GM19035 (cell line): ENCODE measurements around the gene OR6B1.

Experiments
- ATAC-seq: cut with Tn5 transposase; IDR thresholded peaks from one replicate; pipeline ENCODE4 v1.9.1; 2021; ENCODE audit not compliant: unreplicated experiment

The OR6B1 gene

GRCh38 chr7:144000020-144000419, at the start of gene OR6B1:
Gene OR6B1 (plus strand): TSS chr7:144000320. CDS start chr7:144003997, 3,677 bp downstream.
- ATAC-seq, result no peak

- ATAC-seq, result no peak
These were observed 46.7 kb upstream of the OR6B1 start for GRCh38 chr7:143953421-143953820.

DNA sequence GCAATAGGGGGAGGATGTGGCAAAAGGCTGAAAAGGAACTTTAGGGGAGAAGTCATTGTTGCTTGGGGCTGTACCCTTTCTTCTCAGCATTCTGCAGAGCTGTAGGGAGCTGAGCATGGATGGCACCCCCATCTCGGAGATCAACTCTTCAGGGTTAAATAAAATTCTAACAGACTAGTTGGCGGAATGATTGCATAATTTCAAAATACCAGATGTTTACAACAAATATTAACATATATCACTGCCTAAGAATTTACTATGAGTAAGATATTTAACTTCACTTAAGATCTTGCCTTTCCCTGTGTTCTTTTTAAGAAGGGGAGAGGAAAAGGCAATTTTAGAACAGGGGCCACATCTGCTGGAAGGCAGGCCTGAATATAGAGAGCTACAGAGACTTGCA, 46.0 kb upstream of the OR6B1 start:
- ATAC-seq, result no peak

GRCh38 chr7:143954544-143954943, 45.6 kb upstream of the OR6B1 start, which contains the start of gene OR2F1:
Gene OR2F1 (plus strand): TSS chr7:143954844. CDS start chr7:143959971, 5,127 bp downstream.
- ATAC-seq, result no peak

DNA sequence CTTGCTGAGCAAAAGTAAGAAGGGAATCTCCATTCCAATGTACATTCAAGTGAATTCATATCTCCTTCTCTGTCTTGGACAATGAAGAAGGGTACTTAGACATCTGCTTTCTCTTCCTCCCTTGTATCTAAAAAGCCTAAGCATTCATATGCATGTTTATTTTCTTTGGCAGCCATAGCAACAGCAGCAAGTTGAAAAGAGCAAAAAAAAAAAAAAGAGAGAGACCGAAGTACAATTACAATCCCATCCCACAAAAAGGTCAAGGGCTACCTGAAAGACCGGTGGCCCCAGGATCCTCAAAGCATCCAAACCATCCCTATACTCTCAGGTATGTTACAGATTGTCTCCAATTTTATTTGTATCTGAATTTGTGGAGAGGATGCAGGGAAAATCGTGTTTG, 41.3 kb upstream of the OR6B1 start:
- ATAC-seq, result no peak

DNA sequence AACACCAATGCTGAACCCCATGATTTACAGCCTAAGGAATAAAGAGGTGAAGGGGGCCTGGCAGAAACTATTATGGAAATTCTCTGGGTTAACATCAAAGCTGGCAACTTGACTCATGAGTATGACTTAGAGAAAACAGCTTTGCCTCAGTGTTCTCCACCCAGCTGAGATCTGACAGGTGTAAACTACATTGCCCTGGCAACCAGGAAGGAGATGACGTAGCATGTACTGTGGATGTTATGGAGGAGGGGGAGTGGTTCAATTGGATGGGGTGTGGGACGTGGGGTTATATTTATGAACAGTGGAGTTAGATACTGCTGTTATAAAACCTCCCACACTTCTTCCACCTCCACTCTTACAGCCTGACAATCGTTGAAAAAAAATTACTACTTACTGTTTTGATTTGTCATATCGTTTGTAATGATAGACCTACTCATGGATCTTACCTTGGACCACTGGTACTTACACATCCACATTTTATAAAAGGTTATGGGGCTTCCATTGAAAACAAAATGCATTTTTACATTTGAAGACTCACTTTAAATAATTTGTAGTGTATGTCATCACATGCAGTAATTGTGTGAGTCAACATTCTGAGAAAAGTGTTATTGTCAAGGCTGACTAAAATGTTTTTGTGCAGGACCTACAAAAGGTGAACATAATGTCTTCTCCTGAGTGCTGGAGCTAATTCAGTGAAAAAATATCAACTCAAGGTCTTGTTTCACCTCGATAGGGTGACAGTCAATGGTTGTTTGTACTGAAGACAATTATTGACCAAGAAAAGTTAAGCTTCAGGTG, 39.1 kb upstream of the OR6B1 start:
- ATAC-seq, result no peak

- no peak for ATAC-seq
These were observed 34.8 kb upstream of the OR6B1 start for GRCh38 chr7:143965280-143965679.

- ATAC-seq, result no peak
These were observed 32.7 kb upstream of the OR6B1 start for GRCh38 chr7:143967398-143967797.

DNA sequence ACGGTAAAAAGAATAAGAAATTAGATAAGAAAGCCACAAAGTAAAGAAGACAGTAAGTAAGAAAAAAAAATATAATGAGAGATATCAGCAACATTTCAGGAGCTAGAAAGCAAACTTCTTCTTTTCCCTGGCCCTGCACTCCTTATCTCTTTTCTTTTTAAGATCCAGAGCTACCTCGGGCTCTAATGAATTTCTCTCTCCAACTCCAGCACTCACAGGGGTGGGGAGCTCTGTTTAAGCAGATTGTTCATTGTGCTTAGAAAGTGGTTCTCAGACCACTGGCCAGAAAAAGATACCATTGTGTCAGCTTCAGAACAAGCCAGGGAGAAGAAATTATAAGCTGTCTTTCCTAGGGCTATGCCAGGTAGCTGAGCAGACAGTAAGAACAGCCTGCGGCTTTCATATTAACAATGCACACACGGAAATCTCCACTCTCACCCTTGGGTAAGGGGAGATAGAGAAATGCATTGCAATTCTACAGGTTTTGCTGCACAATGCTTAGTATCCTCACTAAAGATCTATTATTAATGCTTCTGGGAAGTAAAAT, 26.2 kb upstream of the OR6B1 start:
- no peak for ATAC-seq

GRCh38 chr7:143974459-143974858, 25.7 kb upstream of the OR6B1 start:
- ATAC-seq, result no peak

DNA sequence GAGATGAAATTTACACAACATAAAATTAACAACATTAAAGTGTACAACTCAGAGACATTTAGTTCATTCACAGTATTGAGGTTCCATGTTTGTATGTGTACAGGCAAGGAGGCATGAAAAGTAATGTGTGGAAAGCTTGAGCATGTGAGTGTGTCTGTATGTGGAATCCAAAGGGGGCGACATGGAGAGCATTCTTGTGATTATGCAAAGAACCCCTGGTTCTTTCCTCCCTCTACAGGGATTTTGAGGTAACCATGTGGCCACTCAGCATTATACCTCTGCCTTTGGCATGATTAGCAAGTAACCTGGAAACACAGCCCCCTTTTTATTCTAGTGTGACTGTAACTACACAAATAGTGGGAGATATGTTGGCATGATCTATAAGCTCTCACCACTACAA, 24.5 kb upstream of the OR6B1 start:
- ATAC-seq, result no peak

DNA sequence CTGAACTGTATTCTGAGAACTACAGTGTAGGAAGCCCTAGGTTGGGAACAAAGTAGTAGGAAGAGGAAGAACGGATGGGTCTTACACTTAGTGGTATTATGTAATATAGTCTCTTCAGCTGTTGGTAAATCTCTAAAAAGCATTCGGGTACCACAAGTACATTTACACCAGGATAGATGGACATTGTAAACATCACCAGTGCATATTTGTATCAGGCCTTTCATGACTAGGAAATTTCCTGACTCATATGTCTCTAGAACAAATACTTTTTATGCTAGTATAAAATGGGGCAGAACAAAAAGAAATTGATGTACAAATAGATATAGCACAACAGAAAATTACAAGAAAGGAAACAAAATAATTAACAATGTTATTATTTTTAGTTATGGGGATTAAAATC, 21.5 kb upstream of the OR6B1 start:
- ATAC-seq, result no peak

DNA sequence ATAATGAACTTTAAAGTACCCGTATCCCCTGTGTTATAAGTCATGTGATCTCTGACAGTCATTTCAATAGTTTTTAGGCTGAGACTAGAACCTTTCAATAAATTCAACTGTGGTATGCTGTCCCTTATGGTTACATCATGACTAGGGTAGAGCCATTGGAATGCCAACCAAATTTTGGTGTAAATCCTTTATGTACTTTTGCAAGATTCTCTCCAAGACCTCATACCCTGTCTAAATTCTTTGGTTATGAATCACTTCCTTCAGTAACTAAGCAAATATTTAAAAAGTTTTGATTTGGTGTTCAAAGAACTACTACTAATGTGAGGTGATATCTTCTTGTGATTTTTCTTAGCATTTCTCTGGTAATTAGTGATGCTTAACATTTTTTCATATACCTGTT, 20.8 kb upstream of the OR6B1 start:
- no peak for ATAC-seq

DNA sequence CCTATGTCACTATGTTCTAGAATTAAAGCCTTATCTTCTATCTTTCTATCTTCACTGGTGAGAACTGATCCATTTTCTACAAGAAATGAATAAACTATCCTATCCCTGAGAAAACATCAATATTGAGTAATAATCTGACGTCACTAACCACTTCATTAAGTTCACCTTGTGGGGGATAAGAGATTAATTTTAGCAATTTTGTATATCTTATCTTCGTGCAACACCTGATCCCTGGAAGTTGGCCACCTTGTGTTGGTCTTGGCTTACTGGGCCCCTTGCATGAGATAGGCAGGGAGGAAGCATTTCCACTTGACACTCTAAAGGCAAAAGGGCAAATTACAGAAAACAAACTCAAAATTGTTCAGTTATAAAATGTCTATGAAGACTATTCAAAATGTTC, 20.1 kb upstream of the OR6B1 start:
- no peak for ATAC-seq

GRCh38 chr7:143980746-143981510, 19.2 kb upstream of the OR6B1 start:
- ATAC-seq, result no peak

DNA sequence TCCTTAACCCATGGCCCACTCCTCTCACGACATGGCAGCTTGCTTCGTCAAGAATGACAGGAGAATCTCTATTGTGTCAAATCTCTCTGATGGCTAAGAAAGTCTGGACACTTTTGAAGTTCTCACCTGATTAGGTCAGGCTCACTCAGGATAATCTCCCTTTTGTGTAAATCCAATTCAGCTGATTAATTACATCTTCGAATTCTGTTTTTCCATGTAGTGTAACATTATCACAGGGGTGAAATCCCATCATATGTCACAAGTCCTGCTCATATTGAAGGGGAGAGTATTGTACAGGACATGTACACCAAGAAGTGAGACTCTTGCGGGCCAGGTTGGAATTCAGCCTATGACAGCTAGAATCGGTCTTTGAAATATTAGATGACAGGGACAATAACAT, 16.2 kb upstream of the OR6B1 start:
- no peak for ATAC-seq

DNA sequence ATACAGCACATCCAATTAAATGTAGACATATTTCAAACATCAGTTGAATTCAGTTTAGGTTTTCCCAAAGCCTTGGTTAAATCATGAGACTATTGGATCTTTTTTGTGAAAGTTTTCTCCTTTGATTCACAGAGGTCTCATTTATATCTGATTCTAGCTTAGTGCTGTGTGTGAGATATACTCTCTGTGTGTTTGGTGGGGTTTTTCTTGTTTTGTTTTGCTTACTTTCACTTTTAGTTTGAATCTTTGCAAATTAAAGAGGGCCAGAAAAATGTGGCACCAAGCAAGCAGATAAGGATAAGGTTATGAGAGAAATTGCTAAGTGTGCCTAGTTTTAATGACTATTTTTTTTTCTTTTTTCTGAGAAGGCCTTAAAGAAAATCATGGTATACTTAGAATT, 12.6 kb upstream of the OR6B1 start:
- no peak for ATAC-seq

DNA sequence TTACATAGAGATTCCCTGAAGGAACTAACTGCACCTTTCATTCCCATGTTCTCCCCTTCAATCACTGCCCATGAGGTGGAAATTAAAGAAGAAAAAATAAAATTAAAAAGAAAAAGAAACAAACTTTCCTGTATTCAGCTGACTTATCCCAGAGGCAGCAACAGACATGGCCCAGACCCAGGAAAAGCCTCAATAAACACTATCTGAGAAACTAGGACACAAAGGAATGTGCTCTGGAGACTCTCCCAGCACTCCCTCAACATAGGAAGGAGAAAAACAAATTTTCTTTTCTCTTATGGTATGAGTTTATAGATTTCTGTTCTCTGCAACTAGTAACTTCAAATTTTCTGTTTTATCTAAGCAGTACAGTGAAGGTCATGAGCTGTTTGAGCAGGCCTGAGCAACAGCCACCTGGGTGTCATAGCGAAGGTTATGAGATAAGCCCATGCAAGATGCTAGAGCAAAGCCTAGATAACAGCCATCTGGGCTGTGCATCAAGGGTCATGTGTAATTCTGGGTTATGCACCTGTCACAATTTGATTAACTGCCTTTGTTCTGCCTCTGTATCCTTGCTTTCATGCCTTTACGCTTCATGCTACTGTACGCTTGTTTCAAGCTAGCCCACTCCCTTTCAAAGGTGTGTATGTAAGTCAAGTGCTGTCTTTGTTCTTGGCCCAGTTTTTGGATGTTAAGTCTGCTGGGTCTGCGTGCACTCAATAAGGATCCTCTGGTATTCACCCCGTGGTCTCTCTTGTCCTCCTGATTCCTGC, 11.0 kb upstream of the OR6B1 start:
- ATAC-seq, result no peak

- ATAC-seq, result no peak
These were observed 7.5 kb upstream of the OR6B1 start for GRCh38 chr7:143992670-143993069.

DNA sequence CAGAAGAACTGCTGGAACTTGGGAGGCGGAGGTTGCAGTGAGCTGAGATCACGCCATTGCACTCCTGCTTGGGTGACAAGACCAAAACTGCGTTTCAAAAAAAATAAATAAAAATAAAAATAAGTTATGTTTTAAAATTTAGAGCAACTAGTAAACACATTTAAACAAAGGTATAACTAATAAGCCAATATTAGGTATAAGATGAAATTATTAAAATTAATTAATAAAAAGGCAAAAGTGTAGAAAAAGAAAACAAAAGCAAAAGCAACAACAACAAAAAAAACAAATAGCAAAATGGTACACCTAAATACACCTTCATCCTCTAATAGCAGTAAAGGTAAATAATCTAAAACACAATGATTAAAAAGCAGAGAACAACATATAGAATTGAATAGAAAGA, 6.2 kb upstream of the OR6B1 start:
- ATAC-seq, result no peak

DNA sequence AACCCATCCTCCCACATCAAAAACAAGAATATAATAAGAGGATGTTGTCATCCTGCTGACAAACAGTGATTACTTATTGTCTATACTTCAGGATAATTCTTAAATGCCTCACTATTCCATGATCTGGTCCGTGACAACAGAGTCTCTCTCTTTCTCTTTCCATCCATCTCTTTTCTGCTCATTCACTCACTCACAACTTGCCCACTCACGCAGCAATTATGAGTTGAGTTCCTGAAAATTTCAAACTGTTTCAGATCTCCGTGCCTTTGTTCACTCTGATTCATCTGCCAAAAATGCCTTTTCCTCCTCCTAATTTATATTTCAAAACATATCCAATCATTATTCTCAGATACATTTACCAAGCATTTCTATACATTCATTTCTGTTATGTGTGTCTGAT, 1.4 kb downstream of the OR6B1 start:
- ATAC-seq, result no peak
